NCI-H146 (cell line): Measurements from ENCODE around the gene FAM222A.
A peak's percentile ranks its signal among the peaks of the same experiment; 100 is the strongest.

Experiments used
- DNase-seq: peaks from one replicate; lab custom pipeline; 2025; lab: John Stamatoyannopoulos, UW

Gene FAM222A

GRCh38 chr12:109737126-109737525, 23.5 kb downstream of the FAM222A start:
- no peak for DNase-seq

- no peak for DNase-seq
These were observed 24.0 kb downstream of the FAM222A start for GRCh38 chr12:109737631-109738030.

- no peak for DNase-seq
These were observed 24.6 kb downstream of the FAM222A start for GRCh38 chr12:109738209-109738608.

DNA sequence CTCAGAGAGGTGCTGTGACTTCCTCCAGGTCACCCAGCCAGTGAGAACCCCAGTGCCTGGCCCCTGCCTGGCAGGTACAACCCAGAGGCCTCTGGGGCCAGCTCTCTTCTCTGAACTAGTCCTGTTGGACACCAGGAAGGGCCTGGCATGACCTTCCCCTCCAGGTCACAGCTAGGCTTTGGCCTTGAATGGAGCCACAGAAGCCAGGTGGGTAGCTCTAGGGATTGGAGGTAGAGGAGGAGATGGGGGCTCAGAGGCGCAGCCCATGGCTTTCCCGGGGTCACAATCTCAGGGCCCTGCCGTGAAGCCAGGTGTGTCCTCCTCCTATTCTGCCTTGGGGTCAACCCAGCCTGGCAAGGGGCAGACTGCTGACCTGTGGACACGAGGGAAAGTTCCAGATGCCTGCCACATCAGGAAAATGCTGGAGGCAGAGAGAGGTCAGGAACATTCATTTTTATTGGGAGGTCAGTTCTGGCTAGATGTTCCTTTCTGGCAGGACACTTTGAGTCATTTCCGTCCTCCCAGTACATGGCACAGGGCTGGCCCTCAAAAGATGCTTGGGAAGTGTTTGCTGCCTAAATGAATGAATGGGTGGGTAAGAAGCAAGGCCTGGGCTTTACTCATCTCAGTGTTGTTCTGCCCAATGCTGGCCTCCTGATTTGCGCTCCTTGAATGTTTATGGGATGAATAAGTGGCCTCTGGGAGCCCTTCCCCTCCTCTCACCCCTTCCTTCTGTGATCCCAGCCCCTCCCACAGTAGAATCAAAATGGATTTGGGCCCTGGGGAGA, 25.4 kb downstream of the FAM222A start:
- no peak for DNase-seq

DNA sequence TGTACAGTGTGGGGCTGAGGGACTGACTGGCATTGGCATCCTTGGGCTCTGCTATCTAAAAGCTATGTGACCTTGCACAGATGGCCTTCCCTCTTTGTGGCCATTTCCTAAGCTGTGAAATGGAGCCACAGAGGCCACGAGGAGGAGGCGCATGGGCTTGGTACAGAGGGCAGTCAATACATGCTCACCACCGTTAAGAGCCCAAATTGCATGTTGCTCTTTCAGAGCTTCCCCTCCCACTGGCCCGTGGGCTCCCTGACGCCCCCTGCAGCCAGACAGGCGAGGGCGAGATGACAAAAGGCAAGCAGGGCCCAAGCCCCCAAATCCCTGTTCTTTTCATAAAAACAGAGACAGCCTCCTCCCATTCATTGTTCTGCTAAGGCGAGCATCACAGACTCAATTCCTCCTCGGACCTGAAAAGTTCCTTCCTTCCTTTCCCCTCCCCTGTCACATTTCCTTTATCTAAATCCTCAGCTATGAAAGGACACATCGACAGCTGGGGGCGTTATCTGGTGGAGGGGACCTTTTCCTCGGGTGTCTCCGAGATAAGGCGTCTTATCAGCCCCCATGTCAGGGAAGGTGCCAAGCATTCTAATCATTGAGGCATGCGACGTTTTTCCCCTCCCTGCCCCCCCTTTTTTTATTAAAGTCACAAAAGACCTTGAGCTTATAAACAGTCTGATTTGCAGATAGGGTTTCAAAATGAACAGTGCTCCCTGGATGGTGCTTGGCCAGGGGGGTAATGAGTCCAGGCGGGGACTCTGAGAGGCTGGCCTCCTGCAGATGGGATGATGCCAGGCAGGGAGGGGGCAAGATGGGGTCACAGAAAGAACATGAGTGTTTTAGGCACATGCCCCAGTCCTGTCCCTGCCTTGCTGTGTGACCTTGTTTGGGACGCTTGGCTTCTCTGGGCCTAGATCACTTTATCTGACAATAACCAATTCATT, 26.4 kb downstream of the FAM222A start:
- DNase-seq: no peak

- no peak for DNase-seq
These were observed 27.1 kb downstream of the FAM222A start for GRCh38 chr12:109740694-109741245.

DNA sequence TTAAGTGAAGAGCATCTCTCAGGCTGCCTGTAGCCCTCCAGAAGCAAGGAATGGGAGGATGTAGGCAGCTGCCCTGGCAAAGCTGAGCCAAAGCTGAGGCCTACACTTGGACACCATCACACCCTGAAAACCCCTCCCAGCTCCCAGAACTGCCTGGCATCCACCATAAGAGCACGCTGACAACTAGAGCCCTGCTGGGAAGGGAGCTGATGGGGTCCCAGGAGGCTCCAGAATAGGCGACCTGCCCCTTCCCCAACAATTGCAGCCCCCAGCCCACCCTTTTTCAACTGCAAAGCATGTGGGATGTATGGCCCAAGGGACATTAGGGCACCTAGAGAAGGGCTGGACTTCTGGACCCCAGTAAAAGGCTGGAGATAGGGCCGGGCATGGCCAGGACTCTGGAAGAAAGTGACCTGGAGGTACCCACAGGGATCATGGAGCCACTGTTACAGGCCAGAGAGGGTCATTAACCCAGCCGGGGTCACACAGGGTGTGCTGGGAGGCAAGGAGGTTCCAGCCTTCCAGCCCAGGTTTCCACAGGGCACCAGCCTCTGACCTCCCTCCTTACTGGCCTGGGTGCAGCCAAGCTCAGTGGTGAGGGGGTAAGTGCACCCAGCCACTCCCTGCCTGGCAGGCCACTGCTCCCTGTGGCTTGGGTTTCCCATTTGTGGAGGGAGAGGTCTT, 27.8 kb downstream of the FAM222A start:
- no peak for DNase-seq

DNA sequence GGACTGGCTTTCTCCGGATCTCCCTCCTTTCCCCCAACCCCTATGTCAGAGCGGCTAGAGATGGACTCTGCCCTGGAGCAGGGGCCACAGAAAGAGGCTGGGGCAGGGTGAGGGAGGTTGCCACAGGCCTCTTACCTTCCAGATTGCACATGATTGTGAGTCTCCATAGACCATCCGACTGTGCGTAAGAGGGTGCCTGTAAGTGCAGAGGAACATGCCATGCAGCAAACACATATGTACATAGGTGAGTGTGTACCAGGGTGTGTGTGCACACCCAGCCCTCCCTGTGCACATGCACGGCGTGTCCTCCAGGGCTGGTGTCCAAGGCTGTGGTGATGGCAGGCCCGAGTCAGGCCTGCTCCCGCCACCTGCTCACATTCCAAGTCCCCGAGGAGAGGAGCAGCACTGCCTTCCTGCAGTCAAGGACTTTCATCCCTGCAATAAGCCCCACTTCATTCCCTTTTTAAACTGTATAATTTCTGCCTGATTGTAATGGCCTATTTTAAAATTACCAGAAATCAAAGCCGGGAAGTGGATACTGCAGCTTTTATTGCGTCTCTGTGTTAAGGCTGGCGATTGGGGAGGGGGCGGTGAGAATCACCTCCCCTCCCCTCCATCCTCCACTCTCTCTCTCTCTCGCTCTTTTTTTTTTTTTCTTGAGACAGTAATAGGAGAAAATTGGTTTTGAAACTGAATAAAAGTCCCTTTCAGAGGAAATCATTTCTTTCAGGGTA, 28.5 kb downstream of the FAM222A start:
- DNase-seq: no peak

GRCh38 chr12:109743076-109743910, 29.7 kb downstream of the FAM222A start:
- no peak for DNase-seq

DNA sequence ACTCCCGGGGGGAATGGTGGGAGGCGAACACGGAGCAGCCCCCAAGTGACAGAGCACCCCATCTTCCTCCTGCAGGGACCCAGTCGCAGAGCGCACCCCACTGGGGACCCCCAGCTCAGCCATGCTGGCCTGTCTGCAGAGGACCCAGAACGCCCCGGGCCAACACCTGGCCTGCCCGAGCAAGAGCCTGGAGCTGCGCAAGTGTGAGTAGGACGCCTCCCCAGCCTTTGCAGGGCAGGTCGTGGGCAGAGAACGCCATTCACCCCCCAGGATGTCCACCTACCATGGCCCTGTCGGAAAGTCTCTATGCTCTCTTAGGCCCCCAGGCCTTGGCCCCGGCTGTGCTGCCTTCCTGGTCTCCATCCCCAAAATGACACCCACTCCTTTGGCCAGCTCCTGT, 30.4 kb downstream of the FAM222A start:
- DNase-seq: no peak

DNA sequence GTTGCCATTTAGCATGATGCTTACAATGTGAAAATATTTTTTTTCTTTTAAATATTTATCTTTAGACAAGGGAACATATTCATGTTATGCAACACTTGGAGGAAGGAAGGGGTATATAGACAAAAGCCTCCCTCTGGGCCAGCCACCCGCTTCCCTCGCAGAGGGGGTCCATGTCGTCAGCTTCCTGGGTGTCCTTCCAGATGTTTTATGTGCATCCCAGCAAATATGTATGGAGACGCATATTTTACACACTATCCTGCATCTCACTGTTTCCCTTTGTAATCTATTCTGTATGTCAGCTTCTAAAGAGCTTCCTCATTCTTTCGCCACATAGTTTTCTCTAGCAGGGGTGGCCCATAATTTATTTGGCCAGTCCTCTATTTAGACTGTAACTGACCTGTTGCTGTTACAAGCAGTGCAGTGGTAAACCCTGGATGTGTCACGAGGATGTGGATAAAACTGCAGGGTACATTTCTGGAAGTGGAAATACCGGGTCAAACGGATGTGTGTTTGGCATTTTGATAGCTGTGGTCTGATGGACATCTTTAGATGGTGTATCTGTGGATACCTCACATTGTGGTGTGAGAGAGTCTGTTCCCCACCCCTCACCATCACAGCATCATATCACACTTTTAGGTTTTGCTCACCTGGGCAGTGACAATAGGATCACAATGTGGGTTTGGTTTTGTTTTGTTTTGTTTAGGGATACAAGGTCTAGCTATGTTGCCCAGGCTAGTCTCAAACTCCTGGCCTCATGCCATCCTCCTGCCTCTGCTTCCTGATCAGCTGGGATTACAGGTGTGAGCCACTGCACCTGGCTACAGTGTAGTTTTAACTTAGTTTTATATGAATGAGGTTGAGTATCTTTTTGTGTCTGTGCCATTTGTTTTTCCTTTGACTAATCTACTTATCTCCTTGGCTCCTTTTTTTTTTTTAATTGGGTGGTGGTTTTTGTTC, 31.6 kb downstream of the FAM222A start:
- DNase-seq: no peak

- peak; percentile 38 for DNase-seq
These were observed 38.8 kb downstream of the FAM222A start for GRCh38 chr12:109752117-109753053.

GRCh38 chr12:109753054-109753401, 39.4 kb downstream of the FAM222A start:
- DNase-seq: no peak

GRCh38 chr12:109753959-109754358, 40.3 kb downstream of the FAM222A start:
- DNase-seq: no peak

GRCh38 chr12:109756457-109756856, 42.8 kb downstream of the FAM222A start:
- no peak for DNase-seq

GRCh38 chr12:109757671-109758265, 44.1 kb downstream of the FAM222A start:
- DNase-seq: no peak

DNA sequence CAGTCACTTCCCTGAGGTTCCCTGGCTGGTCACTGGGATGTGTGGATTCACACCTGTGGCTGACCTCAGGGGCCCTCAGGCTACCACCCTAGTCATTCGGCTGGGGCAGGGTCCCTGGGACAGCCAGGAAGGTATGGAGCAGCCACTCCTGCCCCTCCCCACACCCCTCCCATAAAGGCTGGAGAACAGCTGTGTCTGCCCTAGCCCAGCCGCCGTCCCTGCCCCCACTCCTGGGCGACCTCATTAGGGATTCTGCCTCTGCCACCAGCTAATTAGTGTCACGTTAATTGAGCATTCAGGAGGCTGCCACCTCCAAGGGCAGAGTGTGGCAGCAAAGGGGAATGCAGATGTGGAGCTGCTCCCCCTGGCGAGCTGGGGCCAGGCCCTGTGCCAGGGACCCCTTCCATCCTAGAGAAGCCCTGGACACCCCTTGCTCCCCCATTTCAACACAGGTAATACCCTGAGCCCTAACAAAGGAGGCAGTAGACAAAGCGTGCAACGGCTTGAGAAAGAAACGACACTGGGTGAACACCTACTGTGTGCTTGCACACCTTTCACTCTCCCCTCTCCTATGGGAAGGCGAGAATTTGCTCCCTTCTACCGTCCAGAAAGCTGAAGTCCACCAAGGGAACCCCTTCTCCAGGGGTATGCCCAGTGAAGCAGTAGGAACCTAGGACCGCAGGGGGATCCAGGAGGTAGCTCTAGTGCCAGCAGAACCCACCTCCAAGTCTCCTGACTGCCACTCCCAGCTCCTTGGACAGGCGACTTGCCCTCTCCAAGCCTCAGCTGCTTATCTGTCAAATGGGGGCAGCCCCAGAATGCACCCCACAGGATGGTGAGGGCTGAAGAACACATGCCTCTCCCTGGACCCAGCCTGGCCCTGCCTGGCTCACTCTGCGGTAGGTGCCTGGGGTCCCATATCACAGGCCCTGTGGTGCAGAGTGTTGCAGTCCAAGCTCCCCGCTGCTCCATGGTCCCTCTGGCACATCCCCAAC, 45.1 kb downstream of the FAM222A start:
- DNase-seq: no peak
